K562 (cell line): ENCODE measurements around the gene MAP1LC3B. TPM values are rescaled to one million over a fixed set of nuclear protein-coding genes. Genes with fewer than 3 reads are reported as not detected.

Experiments
- BMI1 ChIP-seq: fragments of 150-350 bp; IDR thresholded peaks from 2 replicates; pipeline ENCODE4 v1.6.1; 2014; ENCODE audit warnings: low read length
- EGR1 ChIP-seq: fragments of 450-650 bp; conservative IDR thresholded peaks from 2 replicates; pipeline ENCODE4 v1.6.1; 2017; ENCODE audit warnings: mild to moderate bottlenecking
- ELF4 ChIP-seq: fragments of 450-650 bp; formaldehyde crosslinking; IDR thresholded peaks from 2 replicates; pipeline ENCODE4 v1.4.0; 2022; ENCODE audit warnings: missing genetic modification characterization
- FOXK2 ChIP-seq, 2 experiments: fragments of 450-650 bp; IDR thresholded peaks in 1 of 2; conservative IDR thresholded peaks in 1 of 2; 2 replicates each; pipeline ENCODE4 v1.6.1; 2016; ENCODE audit warnings: low read depth in 2 of 2, mild to moderate bottlenecking in 1 of 2
- MTA2 ChIP-seq: fragments of 450-650 bp; IDR thresholded peaks from 2 replicates; pipeline ENCODE4 v1.6.1; 2016; ENCODE audit warnings: low read depth
- ZFP30 ChIP-seq: fragments of 250-450 bp; sonication (Bioruptor Pico); IDR thresholded peaks from 2 replicates; pipeline ENCODE4 v1.8.0; 2022; ENCODE audit warnings: moderate library complexity, mild to moderate bottlenecking, inconsistent platforms, borderline replicate concordance
- polyA plus RNA-seq, 8 experiments: library from polyadenylated mRNA; depleted of rRNA in 4 of 8; stranded (reverse) in 5 of 8; unstranded in 3 of 8; fragments of >200 nt; fragmentation: Nextera tagmentation in 2 of 8; fragmentation: Illumina TruSeq in 1 of 8; extraction: Ambion mirVana in 2 of 8; extraction: Trizol in 1 of 8; gene quantifications; 2 replicates each; pipeline versions ENCODE4 v1.2.1 to v1.2.3, GENCODE V29; 2011 to 2014; ENCODE audit warnings: inconsistent platforms in 1 of 8, missing spikeins in 1 of 8
- total RNA-seq, 7 experiments: library from RNA; depleted of rRNA in 6 of 7; stranded (reverse); fragments of >200 nt in 6 of 7; fragmentation: Illumina TruSeq in 2 of 7; extraction: Trizol in 2 of 7; gene quantifications; 2 replicates each; pipeline versions ENCODE4 v1.2.1 to v1.2.3, GENCODE V29; 2011 to 2021; ENCODE audit warnings: low replicate concordance in 1 of 7
- TF ChIP-seq, protein P1 (sequence below), 2 experiments: fragments of 450-650 bp; IDR thresholded peaks; 2 replicates each; pipeline ENCODE4 v1.6.1; 2016
- TF ChIP-seq, protein P2 (sequence below): sonication (generic); IDR thresholded peaks from 2 replicates; pipeline ENCODE4 v1.6.1; 2016
- TF ChIP-seq, protein P3 (sequence below): fragments of 450-650 bp; formaldehyde crosslinking; conservative IDR thresholded peaks from 2 replicates; pipeline ENCODE4 v1.4.0; 2022; ENCODE audit warnings: mild to moderate bottlenecking, missing genetic modification characterization
- TF ChIP-seq, protein P4 (sequence below), 2 experiments: fragments of 450-650 bp; IDR thresholded peaks; 2 replicates each; pipeline ENCODE4 v1.6.1; 2016; ENCODE audit warnings: mild to moderate bottlenecking in 2 of 2, borderline replicate concordance in 1 of 2, low read depth in 1 of 2, moderate library complexity in 1 of 2

Gene MAP1LC3B
- total and polyA plus RNA-seq, 9 of the 15 experiments (the other 6 are each of a cell fraction or from before 2014, with no cell fraction given), result 16.0 to 81.5 (median 36.7) TPM

DNA sequence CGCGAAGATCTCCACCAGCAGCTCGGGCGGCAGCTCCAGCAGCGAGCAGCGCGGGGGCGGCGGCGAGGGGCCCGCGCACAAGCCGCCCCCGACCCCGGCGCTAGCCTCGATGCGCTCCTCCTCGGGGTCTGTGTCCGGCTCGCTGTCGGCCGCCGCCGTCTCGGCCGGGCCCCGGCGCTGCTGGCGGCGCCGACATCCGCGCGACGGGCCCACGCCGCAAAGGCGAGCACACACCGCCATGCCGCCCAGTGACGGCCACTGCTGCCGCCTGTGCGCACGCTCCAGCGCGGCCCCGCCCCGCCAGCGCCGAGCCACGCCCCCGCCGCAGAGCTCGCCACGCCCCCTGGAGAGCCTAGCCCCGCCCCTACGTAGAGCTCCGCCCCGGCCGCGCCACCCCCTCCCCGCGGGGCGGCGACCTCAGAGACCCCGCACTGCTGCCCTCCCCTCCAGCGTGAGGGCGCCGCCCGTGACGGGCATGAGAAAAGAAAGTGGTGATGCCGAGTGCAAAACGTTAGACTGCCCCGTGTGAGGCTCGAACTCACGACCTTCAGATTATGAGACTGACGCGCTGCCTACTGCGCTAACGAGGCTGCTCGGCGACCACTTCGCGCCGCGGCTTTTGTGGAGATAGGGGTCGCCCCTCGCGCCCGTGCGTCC lies 8.5 kb upstream of the MAP1LC3B start, which contains the start of gene FBXO31 (continued):
- TF ChIP-seq, protein P1, sequence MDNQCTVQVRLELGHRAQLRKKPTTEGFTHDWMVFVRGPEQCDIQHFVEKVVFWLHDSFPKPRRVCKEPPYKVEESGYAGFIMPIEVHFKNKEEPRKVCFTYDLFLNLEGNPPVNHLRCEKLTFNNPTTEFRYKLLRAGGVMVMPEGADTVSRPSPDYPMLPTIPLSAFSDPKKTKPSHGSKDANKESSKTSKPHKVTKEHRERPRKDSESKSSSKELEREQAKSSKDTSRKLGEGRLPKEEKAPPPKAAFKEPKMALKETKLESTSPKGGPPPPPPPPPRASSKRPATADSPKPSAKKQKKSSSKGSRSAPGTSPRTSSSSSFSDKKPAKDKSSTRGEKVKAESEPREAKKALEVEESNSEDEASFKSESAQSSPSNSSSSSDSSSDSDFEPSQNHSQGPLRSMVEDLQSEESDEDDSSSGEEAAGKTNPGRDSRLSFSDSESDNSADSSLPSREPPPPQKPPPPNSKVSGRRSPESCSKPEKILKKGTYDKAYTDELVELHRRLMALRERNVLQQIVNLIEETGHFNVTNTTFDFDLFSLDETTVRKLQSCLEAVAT (IDR thresholded peaks at IDR 0.05), result no peak
- TF ChIP-seq, protein P2, sequence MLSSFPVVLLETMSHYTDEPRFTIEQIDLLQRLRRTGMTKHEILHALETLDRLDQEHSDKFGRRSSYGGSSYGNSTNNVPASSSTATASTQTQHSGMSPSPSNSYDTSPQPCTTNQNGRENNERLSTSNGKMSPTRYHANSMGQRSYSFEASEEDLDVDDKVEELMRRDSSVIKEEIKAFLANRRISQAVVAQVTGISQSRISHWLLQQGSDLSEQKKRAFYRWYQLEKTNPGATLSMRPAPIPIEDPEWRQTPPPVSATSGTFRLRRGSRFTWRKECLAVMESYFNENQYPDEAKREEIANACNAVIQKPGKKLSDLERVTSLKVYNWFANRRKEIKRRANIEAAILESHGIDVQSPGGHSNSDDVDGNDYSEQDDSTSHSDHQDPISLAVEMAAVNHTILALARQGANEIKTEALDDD, result no peak
- no peak for TF ChIP-seq ELF4 (CRISPR knock-in tag)
- no peak for TF ChIP-seq BMI1
- no peak for TF ChIP-seq MTA2
- no peak for TF ChIP-seq FOXK2 (conservative IDR thresholded peaks at IDR 0.05 in 1 of 2, IDR thresholded peaks at IDR 0.05 in 1 of 2; ENCODE audit: low read depth in 2 of 2)
- TF ChIP-seq ZFP30 (CRISPR knock-in tag), result no peak
- TF ChIP-seq, protein P3, sequence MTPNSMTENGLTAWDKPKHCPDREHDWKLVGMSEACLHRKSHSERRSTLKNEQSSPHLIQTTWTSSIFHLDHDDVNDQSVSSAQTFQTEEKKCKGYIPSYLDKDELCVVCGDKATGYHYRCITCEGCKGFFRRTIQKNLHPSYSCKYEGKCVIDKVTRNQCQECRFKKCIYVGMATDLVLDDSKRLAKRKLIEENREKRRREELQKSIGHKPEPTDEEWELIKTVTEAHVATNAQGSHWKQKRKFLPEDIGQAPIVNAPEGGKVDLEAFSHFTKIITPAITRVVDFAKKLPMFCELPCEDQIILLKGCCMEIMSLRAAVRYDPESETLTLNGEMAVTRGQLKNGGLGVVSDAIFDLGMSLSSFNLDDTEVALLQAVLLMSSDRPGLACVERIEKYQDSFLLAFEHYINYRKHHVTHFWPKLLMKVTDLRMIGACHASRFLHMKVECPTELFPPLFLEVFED (CRISPR knock-in tag), result no peak
- TF ChIP-seq, protein P4, sequence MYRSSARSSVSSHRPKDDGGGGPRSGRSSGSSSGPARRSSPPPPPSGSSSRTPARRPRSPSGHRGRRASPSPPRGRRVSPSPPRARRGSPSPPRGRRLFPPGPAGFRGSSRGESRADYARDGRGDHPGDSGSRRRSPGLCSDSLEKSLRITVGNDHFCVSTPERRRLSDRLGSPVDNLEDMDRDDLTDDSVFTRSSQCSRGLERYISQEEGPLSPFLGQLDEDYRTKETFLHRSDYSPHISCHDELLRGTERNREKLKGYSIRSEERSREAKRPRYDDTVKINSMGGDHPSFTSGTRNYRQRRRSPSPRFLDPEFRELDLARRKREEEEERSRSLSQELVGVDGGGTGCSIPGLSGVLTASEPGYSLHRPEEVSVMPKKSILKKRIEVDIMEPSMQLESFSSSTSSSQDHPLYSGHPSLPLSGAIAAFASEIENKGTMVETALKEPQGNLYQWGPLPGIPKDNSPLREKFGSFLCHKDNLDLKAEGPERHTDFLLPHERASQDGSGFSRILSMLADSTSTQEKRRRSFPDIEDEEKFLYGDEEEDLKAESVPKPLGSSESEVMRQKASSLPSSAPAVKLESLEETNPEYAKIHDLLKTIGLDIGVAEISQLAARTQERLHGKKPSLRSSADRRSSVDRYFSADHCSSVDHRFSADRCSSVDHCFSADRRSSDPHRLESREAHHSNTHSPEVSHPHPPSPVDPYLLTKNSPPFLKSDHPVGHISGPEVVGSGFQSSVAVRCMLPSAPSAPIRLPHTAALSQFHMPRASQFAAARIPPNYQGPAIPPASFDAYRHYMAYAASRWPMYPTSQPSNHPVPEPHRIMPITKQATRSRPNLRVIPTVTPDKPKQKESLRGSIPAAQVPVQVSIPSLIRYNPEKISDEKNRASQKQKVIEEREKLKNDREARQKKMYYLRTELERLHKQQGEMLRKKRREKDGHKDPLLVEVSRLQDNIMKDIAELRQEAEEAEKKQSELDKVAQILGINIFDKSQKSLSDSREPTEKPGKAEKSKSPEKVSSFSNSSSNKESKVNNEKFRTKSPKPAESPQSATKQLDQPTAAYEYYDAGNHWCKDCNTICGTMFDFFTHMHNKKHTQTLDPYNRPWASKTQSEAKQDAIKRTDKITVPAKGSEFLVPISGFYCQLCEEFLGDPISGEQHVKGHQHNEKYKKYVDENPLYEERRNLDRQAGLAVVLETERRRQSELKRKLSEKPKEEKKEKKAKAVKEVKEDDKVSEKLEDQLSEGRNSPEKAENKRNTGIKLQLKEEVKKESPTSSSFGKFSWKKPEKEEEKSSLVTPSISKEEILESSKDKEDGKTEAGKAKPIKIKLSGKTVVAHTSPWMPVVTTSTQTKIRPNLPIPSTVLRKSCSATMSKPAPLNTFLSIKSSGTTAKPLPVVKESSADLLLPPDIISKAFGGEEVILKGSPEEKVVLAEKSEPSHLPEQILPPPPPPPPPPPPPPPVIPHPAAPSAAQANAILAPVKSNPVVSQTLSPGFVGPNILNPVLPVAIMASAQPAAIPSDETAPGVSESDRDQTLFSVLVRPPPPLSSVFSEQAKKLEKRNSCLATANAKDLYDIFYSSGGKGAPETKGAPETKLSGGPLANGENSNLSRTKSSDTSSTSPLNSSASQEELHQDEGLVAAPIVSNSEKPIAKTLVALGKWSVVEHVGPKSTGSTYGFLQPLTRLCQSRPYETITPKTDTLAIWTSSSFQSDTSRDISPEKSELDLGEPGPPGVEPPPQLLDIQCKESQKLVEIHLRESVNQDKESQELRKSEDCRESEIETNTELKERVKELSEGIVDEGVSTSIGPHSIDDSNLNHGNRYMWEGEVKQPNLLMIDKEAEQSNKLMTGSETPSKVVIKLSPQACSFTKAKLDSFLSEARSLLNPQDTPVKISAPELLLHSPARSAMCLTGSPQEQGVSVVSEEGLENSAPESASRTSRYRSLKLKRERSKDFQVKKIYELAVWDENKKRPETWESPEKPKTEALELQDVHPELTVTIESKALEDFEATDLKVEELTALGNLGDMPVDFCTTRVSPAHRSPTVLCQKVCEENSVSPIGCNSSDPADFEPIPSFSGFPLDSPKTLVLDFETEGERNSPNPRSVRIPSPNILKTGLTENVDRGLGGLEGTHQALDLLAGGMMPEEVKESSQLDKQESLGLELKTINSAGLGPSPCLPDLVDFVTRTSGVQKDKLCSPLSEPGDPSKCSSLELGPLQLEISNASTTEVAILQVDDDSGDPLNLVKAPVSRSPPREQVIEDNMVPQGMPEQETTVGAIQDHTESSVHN (IDR thresholded peaks at IDR 0.05; ENCODE audit: borderline replicate concordance in 1 of 2, low read depth in 1 of 2), result no peak
- no peak; the same call in 1 of the 2 replicates for TF ChIP-seq EGR1
